Breast epithelium (tissue), 3 donors: ENCODE measurements around the gene VANGL2.

Source experiments
- CTCF ChIP-seq, 3 donors: fragments of 450-650 bp; IDR thresholded peaks; one replicate each; pipeline ENCODE4 v1.5.1; 2016 to 2017; ENCODE audit warnings: antibody characterized with exemption in 3 of 3, mild to moderate bottlenecking in 3 of 3, moderate library complexity in 3 of 3
- POLR2A ChIP-seq: fragments of 450-650 bp; IDR thresholded peaks from one replicate; pipeline ENCODE4 v1.6.1; 2016; ENCODE audit warnings: antibody characterized with exemption, mild to moderate bottlenecking, moderate library complexity
- POLR2AphosphoS5 ChIP-seq, 3 donors: sonication (generic); formaldehyde crosslinking; IDR thresholded peaks; one replicate each; pipeline ENCODE4 v1.6.1; 2017; ENCODE audit warnings: antibody characterized with exemption in 3 of 3

- TF ChIP-seq POLR2A (no peak), POLR2AphosphoS5 (IDR thresholded peaks at IDR 0.05) (no peak), CTCF (IDR thresholded peaks at IDR 0.05) (no peak)
These were observed 13.4 kb downstream of the VANGL2 start for GRCh38 chr1:160413716-160414115.
